Cardiac muscle cell (in vitro differentiated cells and primary cell): ENCODE data around the gene ABCD1. TPM values are rescaled to one million over a fixed set of nuclear protein-coding genes. Genes with fewer than 3 reads are reported as not detected.

Source experiments
- DNase-seq, 2 donors: peaks; one replicate each; pipeline versions ENCODE4 v3.0.0 to v3.0.0-alpha.2; 2010 to 2017; ENCODE audit warnings: low read depth in 1 of 2, low spot score in 1 of 2
- H3K27ac ChIP-seq: fragments of 200-600 bp; sonication (generic); 2 replicates; pipeline ENCODE4 v1.5.1; 2016
- H3K27me3 ChIP-seq: fragments of 200-600 bp; sonication (generic); 2 replicates; pipeline ENCODE4 v1.6.0; 2016; ENCODE audit warnings: control low read depth
- H3K36me3 ChIP-seq: fragments of 200-600 bp; sonication (generic); 2 replicates; pipeline ENCODE4 v1.5.1; 2016; ENCODE audit warnings: control low read depth
- H3K4me1 ChIP-seq: fragments of 200-600 bp; sonication (generic); 2 replicates; pipeline ENCODE4 v1.8.1; 2017; ENCODE audit warnings: low read depth, mild to moderate bottlenecking, mixed run types
- H3K4me3 ChIP-seq: fragments of 200-600 bp; sonication (generic); 2 replicates; pipeline ENCODE4 v1.5.1; 2016; ENCODE audit warnings: mild to moderate bottlenecking
- H3K9me3 ChIP-seq: fragments of 200-600 bp; sonication (generic); 2 replicates; pipeline ENCODE4 v1.5.1; 2017; ENCODE audit warnings: low read depth, mild to moderate bottlenecking, control low read depth
- CTCF ChIP-seq: IDR thresholded peaks from 2 replicates; pipeline ENCODE4 v1.5.1; 2012; ENCODE audit warnings: low read depth, mild to moderate bottlenecking, low read length
- polyA plus RNA-seq: library from polyadenylated mRNA; unstranded; fragments of >200 nt; fragmentation: Nextera tagmentation; extraction: Ambion mirVana; gene quantifications from 2 replicates; pipeline ENCODE4 v1.2.1, GENCODE V29; 2016
- total RNA-seq: library from RNA; depleted of rRNA; stranded (reverse); fragments of >200 nt; gene quantifications from 2 replicates; pipeline ENCODE4 v1.2.3, GENCODE V29; 2016

The ABCD1 gene
- total and polyA plus RNA-seq, 2 experiments from 2014 or later: 14.6 to 28.7 TPM

- Histone ChIP-seq H3K27ac (no peak overlapping the region), H3K27me3 (no peaks in the 10 kb centered on the region), H3K4me1 (peaks cover 3% of the 10 kb centered on the region), H3K36me3 (no peaks in the 10 kb centered on the region), H3K4me3 (no peak overlapping the region), H3K9me3 (no peaks in the 10 kb centered on the region)
- DNase-seq: no peak
- TF ChIP-seq CTCF: no peak
Observed at GRCh38 chrX:153770601-153771414, 46.2 kb downstream of the ABCD1 start.

- Histone ChIP-seq H3K4me1 (no peaks in the 10 kb centered on the region), H3K9me3 (no peaks in the 10 kb centered on the region), H3K36me3 (no peaks in the 10 kb centered on the region), H3K27ac (no peak overlapping the region), H3K27me3 (no peaks in the 10 kb centered on the region), H3K4me3 (no peak overlapping the region)
- DNase-seq: no peak
- no peak for TF ChIP-seq CTCF
Observed at GRCh38 chrX:153771415-153772315, 47.0 kb downstream of the ABCD1 start.

- no peak overlapping the region for H3K4me3 ChIP-seq
- H3K27me3 ChIP-seq: no peaks in the 10 kb centered on the region
- DNase-seq: no peak
- no peaks in the 10 kb centered on the region for H3K4me1 ChIP-seq
- no peak overlapping the region for H3K27ac ChIP-seq
- no peak for TF ChIP-seq CTCF
- H3K9me3 ChIP-seq: no peaks in the 10 kb centered on the region
- H3K36me3 ChIP-seq: no peaks in the 10 kb centered on the region
Observed at GRCh38 chrX:153772316-153773217, 47.9 kb downstream of the ABCD1 start.

- Histone ChIP-seq H3K4me3 (no peak overlapping the region), H3K36me3 (no peaks in the 10 kb centered on the region), H3K4me1 (no peaks in the 10 kb centered on the region), H3K27ac (no peak overlapping the region), H3K27me3 (no peaks in the 10 kb centered on the region), H3K9me3 (no peaks in the 10 kb centered on the region)
- TF ChIP-seq CTCF: no peak
- no peak for DNase-seq
Observed at GRCh38 chrX:153773218-153773611, 48.6 kb downstream of the ABCD1 start.
